HG03175 (cell line): Measurements from ENCODE around the gene CLDN34.

Experiments used
- ATAC-seq: cut with Tn5 transposase; IDR thresholded peaks from one replicate; pipeline ENCODE4 v1.9.1; 2021; ENCODE audit warnings: mild to moderate bottlenecking, moderate library complexity; ENCODE audit not compliant: unreplicated experiment

CLDN34 gene

DNA sequence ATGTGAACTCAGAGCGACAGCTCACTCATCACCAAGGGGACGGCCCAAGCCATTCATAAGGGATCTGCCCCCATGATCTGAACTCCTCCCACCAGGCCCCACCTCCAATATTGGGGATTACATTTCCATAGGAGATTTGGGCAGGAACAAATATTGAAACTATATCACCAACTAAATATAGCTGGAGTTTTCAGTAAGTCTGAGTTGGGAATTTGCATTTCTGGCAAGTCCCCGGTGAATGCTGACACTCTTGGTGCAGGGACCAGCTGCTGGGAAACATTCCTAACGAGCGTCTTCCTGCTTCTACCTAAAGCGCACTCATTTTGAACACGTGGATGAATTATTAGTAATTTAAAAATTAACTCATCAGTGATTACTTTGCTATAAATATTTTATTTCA is 13.2 kb downstream of the CLDN34 start:
- ATAC-seq: no peak

DNA sequence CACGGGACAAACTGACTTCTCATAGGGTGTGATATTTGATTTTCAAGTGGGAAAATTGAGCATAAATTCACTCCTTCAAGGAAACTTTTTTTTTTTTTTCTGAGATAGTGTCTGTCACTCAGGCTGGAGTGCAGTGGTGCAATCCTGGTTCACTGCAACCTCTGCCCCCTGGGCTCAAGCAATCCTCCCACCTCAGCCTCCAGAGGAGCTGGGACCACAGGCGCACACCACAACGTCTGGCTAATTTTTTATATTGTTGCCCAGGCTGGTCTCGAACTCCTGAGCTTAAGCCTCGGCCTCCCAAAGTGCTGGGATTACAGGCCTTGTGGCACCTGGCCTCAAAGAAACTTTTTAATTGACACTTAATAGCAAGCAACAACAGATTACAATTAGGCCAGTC is 13.8 kb downstream of the CLDN34 start:
- no peak for ATAC-seq

DNA sequence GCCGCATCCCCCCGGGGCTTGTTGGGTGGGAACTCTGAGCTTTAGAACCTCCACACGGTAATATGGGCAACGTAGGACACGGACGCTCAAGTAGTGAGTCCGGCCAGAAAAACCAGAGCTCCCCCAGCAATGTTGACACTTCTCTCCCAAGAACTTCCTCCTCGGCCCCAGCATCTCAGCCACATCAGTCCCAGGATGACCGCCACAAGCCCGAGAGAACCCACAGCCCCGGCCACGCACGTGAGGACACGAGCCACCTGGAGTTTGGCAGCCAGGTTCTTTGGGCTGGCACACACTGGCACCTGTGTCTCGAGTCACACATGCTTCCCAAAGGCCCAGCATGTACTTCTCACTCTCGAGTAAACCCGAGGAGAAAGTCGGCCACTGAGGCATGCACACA is 16.3 kb downstream of the CLDN34 start:
- no peak for ATAC-seq

DNA sequence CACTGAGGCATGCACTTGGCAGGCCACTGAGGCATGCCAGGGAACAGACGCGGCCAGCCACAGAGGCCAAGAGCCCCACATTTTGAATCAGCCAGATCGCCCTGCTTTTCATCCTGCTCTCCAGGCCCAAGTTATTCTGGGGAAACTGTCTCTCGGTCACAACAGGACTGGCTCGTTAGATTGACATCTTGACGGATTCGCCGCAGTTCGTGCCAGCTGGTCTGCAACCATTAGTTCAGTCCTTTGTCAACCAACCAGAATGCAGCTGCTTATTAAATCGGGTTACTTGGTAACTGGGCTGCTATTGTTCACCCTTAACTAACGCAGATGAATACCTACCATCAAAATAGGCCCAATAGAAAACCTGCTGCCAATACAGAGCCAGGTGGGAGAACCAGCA is 16.7 kb downstream of the CLDN34 start:
- ATAC-seq: no peak

DNA sequence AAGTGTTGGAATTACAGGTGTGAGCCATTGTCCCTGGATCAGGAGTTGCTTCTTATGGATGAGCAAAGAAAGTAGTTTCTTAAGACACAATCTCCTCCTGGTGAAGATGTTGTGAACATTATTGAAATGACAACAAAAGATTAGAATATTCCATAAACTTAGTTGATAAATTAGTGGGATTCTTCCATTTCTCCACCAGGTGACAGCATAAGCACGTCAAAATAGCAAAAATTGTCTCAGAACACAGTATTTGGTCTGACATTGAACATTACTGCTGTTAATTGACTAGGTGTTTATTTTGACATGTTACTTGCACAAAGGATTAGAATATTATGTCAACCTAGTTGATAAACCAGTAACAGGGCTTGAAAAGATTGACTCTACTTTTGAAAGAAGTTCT is 21.6 kb downstream of the CLDN34 start:
- no peak for ATAC-seq

DNA sequence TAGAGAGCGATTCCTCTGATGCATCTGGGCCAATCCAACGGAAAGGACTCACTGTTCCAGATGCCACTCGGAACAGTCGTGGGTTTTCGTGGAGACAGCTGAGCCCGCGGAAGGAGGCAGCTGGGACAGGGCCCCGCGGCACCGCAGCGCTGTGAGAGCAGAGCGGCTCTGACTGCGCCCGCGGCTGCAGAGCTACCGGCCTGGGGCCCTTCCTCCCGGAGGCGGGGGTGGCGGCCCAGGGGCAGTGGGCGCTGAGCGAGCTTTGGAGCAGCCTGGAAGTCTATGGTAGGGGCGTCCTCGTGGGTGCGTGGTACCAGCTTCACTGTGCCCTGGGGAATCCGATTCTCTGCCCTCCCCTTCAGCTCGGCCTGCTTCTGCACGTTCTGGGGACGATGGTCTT is 24.9 kb downstream of the CLDN34 start:
- no peak for ATAC-seq

DNA sequence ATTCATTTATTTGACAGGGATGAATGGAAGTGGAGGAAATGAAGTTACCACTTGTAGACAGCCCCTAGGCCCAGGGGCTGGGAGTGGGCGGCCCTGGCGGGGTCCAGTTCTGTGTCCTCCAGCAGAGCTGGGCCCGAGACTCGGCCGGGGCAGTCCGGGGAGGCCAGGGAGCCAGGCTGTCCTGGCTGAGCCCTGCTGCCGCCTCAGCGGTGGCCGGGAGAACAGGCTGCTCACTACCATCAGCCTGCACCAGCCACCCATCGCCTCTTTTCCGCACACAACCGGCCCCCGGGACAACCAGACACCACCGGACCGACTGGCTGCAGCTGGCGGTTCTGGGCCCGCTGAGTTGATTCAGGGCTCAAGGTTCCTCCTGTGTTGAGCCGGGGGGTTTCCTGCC is 25.6 kb downstream of the CLDN34 start:
- ATAC-seq: no peak

DNA sequence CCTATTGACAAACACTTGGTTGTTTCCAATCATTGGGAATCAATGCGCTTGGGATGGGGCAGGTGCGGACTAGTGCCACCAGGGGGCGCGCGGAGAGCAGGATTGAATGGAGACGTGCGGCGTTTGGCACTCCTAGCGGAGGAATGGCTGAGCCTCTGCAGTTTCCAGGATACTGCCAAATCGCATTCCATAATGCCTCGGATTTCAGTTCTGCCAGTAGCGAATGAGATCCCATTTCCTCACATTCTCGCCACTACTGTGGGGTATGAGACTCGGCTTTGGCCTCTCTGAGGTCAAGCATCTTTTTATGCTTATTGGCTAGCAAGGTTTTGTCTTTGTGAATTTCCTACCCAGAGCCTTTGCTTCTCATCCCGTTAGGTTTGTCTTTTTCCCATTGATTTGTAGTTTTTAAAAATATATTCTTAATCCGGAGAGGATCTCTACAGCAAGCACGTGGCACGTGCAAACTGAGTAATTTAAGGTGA is 28.7 kb downstream of the CLDN34 start:
- peak; percentile 58 for ATAC-seq

DNA sequence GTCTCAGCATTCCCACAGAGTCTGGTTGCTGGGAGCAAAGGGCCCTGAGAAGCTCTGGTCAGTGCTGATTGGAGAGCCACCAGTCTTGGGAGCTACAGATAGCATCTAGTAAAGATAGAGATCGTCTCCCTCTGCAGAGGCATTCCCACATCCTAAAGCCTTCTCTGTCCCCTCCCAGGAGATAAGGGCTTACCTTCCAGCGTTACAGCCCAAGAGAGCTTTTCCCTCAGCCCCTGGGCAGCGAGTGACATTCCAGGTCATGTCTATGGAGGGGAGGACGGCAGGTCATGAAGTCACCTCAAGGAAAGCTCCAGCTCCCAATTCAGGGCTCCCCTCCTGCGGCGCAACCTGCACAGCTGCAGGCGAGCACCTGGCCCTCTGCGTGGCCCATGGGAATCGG is 29.9 kb downstream of the CLDN34 start:
- ATAC-seq: no peak

DNA sequence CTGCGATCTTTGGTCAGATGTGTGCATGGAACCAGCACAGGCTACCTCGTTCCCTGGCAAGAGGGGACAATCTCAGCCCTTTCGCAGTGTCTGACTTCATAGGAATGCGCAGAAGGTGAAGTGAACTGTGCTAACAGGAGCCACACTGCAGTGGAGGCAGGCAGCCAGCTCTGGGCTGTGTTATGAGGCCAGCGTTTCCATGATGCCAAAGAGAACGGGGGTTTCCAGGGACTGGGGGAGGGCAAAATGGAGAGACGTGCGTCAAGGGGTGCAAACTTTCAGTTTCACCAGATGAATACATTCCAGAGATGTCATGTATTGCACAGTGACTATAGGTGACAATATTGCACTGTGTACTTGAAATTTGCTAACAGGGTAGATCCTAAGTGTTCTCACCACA is 30.4 kb downstream of the CLDN34 start:
- ATAC-seq: peak; percentile 53

DNA sequence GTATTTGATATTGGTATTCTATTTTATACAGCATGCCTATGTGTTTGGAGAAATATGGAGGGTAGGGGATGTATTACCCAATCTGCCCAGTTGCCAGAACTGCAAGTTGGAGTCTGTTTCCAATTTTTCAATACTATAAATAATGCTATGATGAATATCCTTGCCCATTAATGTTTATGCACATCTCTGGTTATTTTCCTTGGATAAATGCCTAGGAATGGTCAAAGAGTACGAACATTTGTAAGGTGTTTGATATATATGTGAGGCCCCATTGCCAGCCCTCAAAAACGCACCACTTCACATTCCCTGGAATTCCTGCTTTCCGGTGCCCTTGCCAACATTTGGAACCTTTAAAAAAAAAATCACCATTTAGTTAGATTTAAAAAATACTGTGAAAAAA is 34.3 kb downstream of the CLDN34 start:
- no peak for ATAC-seq

DNA sequence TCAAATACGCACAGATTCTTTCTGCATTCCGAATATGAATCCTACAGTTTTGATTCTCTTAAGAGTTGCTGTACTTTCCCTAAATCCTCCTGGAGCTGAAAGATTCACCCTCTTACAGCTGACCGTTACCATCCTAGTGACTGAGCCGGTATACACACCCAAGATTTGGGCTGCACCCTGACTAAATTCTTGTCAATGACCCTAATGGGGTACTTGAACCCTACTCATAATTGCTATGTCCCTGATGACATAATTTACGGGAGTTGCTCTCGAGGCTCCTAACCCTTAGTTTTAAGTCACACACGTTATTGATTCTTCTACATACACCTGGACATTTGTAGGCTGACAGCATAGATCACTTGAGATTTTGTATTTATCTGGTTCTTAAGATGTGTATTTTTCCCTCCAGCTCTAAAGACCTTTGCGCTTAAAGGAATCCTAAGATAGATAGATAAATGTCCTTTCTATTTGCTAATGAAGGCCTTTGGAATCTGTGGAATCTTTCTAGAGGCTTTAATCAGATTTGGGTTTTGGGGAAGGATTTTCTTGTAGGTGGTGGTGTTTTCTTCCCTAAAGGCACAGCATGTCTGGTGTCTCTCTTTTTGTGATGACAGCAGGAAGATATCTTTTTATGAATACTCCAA is 37.8 kb downstream of the CLDN34 start:
- no peak for ATAC-seq

DNA sequence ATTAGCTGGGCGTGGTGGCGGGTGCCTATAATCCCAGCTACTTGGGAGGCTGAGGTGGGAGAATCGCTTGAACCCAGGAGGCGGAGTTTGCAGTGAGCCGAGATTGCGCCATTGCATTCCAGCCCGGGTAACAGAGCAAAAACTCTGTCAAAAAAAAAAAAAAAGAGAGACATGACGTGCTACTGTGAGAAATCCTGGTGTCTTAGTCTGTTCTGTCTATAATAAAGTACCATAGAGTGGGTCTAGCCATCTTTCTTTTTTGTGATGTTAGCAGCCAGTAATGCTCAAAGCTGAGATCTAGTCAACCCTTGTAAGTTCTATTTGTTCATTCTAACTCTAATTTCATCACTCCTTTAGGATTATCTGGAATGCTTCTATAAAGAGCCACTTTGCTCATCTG is 38.9 kb downstream of the CLDN34 start:
- ATAC-seq: no peak

DNA sequence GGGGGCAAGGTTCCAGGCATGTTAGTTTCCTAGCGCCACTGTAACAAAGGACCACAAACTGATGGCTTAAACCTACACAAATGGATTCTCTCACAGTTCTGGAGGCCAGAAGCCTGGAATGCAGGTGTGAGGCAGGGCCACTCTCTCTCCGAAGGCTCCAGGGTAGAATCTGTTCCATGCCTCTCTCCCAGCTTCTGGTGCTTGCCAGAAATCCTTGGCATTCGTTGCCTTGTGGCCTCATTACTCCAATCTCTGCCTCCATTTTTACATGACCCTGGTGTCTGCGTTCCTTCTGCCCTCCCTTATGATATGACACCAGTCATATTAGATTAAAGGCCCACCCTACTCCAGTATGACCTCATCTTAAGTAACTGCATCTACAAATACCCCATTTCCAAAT is 39.6 kb downstream of the CLDN34 start:
- no peak for ATAC-seq

DNA sequence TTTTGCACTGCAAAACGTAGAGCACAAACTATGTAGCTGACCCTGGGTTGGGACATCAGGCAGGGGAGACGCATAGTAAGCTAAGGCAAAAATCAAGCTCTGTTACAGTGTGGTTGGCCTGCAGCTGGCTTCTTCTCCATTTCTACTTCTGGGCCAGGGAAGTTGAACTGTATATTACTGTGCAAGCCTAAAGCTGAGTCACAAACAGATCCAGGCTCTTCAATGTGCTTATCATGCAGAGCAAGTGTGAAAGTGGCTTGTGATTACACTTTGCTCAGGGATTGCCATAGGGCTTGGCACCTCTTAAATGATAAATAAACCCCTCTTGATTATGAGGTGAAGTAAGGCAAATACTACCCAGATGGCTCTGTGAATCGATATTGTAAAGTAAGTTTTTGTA is 40.5 kb downstream of the CLDN34 start:
- no peak for ATAC-seq

DNA sequence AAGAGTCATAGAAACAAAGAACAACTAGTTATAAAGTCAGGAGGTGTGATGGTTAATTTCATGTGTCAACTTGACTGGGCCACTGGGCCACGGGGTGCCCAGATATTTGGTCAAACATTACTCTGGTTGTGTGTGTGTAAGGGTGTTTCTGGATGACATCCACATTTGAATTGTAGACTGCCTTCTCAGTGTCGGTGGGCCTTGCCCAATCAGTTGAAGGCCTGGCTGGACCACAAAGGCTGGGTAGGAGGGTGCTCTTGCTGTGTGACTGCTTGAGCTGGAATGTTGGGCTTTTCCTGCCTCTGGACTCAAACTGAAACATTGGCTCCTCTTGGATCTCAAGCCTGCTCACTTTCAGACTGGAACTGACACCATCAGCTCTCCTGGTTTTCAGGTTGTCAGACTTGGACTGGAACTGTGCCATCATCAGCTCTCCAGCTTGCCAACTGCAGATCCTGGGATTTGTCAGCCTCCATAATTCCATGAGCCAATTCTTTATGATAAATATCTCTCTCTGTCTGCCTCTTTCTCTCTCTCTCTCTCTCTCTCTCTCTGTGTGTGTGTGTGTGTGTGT is 41.4 kb downstream of the CLDN34 start:
- no peak for ATAC-seq

DNA sequence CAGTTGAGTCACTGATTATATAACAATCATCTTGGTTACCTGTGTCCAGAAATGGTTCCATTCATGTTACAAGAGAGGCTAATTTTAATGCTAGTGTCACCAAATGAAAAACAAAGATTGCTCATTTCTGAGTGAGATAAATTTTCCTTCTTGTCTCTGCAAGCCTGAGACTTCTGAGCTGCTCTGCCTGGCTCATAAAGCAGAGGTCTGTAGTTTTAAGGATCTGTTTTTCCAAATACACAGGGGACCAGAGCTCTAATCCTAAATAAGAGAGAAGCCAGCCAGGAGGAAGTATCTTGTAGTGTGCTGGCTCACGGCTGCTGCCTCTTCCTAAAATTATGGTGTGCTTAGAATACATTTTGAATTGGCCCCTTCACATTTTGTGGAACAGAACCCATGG is 42.6 kb downstream of the CLDN34 start:
- ATAC-seq: no peak

DNA sequence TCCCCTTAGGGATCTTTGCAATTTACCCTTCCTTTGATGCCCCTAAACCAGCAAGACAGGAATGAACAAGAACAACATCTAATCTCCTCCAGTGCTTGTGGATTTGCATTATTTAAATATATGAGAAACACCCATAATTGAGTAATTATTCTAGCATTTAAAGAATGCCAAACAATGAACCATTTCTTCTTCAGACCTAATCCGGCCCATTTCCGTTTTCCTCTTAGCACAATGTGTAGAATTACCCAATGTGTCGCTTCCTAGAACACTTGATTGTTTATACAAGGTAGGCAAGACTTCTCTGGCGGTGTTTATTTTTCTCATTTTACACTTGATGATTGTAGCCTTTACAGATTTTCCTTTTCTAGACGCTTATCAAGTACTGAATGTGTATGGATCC is 43.5 kb downstream of the CLDN34 start:
- no peak for ATAC-seq

DNA sequence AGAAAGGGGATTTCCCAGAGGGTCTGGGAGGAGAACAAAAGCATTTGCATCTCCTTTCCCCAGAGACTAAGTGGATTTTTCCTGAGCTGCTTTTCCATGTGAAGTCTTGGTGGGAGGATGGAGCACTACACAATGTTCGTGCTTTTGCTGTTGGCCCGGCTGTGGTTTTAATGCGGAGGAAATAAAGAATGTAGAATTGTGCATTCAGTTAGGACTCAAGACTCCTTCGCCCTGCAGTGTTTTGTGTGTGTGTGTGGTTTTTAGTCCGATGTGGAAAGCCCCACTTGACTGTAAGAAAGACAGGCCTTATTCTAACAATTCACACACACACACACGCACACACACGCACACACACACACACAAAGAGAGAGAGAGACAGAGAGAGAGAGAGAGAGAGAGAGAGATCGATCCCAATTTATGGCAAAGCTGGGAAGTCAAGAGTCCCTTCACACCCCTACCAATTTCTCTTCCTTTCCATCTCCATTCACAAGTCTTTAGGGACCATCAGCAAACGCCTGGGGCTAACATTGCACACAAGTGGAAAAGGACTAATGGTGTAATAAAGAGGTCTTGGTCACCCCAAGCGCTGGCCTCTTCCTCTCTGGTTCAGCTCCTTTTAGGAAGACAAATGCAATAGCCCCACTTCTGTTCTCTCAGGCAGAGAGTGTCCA is 44.2 kb downstream of the CLDN34 start:
- no peak for ATAC-seq

DNA sequence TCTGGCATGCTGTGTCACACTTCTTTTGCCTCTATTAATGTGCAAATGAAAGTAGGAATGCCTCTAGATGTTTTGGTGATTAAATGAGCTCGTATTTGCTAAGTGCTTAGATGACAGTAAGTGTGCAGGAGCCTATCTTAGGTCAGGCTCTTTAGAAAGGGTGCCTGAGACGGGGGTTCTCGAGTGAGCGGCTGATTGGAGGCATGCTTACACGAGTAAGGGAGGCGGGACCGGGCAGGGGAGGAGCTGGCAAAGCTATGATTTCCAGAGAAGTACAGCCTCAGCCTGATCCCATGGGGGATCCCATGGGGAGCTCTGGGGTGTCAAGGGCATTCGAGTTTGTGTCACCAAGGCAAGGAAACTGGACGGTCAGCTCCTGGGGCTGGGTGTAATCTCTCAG is 44.8 kb downstream of the CLDN34 start:
- no peak for ATAC-seq

DNA sequence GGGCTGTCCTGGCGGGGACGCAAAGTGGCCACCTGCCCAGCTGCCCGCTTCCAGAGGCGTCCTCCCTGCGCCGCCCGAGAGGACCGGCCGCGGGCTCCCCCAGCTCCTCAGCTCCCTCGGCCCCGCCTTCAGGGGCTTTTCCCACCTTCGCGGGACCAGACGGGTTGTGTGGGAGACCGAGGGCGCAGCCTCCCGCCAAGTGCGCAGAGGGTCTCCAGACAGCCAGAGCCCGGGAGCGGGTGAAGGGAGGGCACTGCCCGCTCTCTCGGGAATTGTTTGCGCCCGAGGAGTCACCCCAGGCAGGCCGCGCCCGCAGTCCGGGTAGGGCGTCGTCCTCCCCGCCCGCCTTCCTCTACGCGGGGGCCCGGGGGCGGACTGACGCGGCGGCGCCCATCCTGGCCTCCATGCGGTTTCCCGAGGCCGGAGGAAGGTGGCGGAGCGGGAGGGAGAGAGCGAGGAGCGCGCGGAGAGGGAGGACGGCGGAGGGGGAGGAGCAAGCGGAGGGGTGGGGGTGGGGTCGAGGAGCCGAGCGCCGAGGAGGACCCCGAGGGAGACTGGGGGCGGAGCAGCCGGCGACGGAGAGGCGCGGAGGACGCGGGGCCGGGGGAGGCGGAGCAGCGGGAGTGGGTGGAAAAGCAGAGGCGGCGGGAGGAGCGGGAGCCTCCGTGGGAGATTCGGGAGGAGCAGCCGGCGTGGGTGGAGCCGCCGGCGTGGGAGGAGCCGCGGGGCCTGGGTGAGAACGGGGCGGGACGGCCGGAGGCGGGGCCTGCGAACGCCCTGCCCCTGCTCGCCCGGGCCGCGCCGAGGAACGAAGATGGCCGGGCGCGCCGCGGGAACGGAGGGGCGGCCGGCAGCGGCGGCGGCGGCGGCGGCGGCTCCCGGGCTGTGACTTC is 47.5 kb downstream of the CLDN34 start:
- ATAC-seq: peak; percentile 91

DNA sequence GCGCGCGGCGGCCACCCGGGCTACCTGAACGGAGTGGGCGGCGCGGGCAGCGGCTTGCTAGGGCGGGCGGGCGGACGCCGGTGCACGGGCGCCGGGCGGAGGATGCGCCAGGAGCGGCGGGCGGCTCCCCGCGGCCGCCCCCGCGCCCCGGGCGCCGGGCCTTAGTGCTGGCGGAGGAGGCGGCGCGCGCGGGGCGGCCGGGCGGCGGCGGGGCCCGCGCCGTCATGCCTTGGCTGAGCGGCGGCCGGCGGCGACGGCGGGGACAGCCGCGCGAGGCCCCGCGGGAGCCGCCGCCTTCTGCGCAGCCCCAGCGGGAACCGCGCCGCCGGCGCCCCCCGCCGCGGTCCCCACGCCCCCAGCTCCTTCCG is 48.2 kb downstream of the CLDN34 start:
- ATAC-seq: peak; percentile 23
